CD4-positive, alpha-beta memory T cell (primary cell): ENCODE results near the gene TMEM248. TPM values are rescaled to one million over a fixed set of nuclear protein-coding genes. Genes with fewer than 3 reads are reported as not detected.
"Not testable (repeated sequence)": the region's sequence is repeated elsewhere in the genome, so short reads cannot be mapped to it uniquely, and the experiment has no call there.

Experiments used
- CTCF ChIA-PET: fragments of 350-600 bp; sonication (Branson Sonifier 250); formaldehyde crosslinking; loops from one replicate; lab custom pipeline; 2021; ENCODE audit warnings: inconsistent platforms; ENCODE audit not compliant: partially characterized antibody; lab: Charles Lee
- POLR2A ChIA-PET: fragments of 350-600 bp; sonication (Branson Sonifier 250); formaldehyde crosslinking; loops from one replicate; lab custom pipeline; 2021; ENCODE audit not compliant: partially characterized antibody; lab: Charles Lee
- DNase-seq, 5 donors: peaks; one replicate each; pipeline versions ENCODE4 v3.0.0 to v3.0.0-alpha.2; 2020 to 2022; ENCODE audit warnings: mixed read lengths in 1 of 5
- H3K27ac ChIP-seq: one replicate; pipeline ENCODE4 v1.7.0; 2013; ENCODE audit warnings: low read depth, low read length
- H3K27me3 ChIP-seq: 2 replicates; pipeline ENCODE4 v1.7.0; 2013; ENCODE audit warnings: mild to moderate bottlenecking, low read length, moderate library complexity; ENCODE audit not compliant: insufficient read depth
- H3K36me3 ChIP-seq: 2 replicates; pipeline ENCODE4 v1.7.0; 2013; ENCODE audit warnings: mild to moderate bottlenecking, low read length, moderate library complexity; ENCODE audit not compliant: insufficient read depth
- H3K4me1 ChIP-seq: 2 replicates; pipeline ENCODE4 v1.7.0; 2013; ENCODE audit warnings: mild to moderate bottlenecking, low read length, moderate library complexity; ENCODE audit not compliant: insufficient read depth
- H3K4me3 ChIP-seq, 2 donors: one replicate each; pipeline ENCODE4 v1.7.0; 2013; ENCODE audit warnings: low read length in 2 of 2, mild to moderate bottlenecking in 1 of 2
- H3K9me3 ChIP-seq, 2 donors: one replicate each; pipeline ENCODE4 v1.7.0; 2013; ENCODE audit warnings: low read length in 2 of 2, control low read depth in 1 of 2; ENCODE audit not compliant: control insufficient read depth in 1 of 2
- H3K27ac Mint-ChIP-seq, 7 donors: one replicate each; pipeline ENCODE4 v1.8.0; 2020 to 2021; ENCODE audit warnings: mixed read lengths in 7 of 7, mild to moderate bottlenecking in 6 of 7, inconsistent platforms in 3 of 7, moderate library complexity in 3 of 7
- H3K27me3 Mint-ChIP-seq, 2 donors: one replicate each; pipeline ENCODE4 v1.8.0; 2020 to 2021; ENCODE audit warnings: mixed read lengths in 2 of 2
- H3K36me3 Mint-ChIP-seq, 2 donors: one replicate each; pipeline ENCODE4 v1.8.0; 2020 to 2021; ENCODE audit warnings: mixed read lengths in 2 of 2, inconsistent platforms in 1 of 2, mild to moderate bottlenecking in 1 of 2
- H3K4me1 Mint-ChIP-seq, 4 donors: one replicate each; pipeline ENCODE4 v1.8.0; 2020 to 2021; ENCODE audit warnings: mixed read lengths in 4 of 4, mild to moderate bottlenecking in 1 of 4
- H3K4me3 Mint-ChIP-seq, 8 donors: one replicate each; pipeline ENCODE4 v1.8.0; 2020 to 2021; ENCODE audit warnings: mixed read lengths in 8 of 8, mild to moderate bottlenecking in 7 of 8, moderate library complexity in 6 of 8, inconsistent platforms in 3 of 8
- H3K9me3 Mint-ChIP-seq, 8 donors: one replicate each; pipeline ENCODE4 v1.8.0; 2020 to 2021; ENCODE audit warnings: mixed read lengths in 8 of 8, mild to moderate bottlenecking in 5 of 8, inconsistent platforms in 3 of 8, moderate library complexity in 1 of 8
- intact Hi-C: fragments of 100-400 bp; cut with micrococcal nuclease; formaldehyde crosslinking; loops from one replicate; pipeline ENCODE4 v1.15.1; 2023
- polyA plus RNA-seq, 2 donors: library from polyadenylated mRNA; unstranded; fragments of 300-500 nt; fragmentation: Illumina TruSeq; gene quantifications; one replicate each; pipeline ENCODE4 v1.2.3, GENCODE V29; 2021
- total RNA-seq, 2 experiments: library from RNA; stranded (reverse); gene quantifications; one replicate each; pipeline ENCODE4 v1.2.3, GENCODE V29; 2021

TMEM248 gene
- total and polyA plus RNA-seq, 4 experiments from 2014 or later: 95.9 to 134 (median 112) TPM

DNA sequence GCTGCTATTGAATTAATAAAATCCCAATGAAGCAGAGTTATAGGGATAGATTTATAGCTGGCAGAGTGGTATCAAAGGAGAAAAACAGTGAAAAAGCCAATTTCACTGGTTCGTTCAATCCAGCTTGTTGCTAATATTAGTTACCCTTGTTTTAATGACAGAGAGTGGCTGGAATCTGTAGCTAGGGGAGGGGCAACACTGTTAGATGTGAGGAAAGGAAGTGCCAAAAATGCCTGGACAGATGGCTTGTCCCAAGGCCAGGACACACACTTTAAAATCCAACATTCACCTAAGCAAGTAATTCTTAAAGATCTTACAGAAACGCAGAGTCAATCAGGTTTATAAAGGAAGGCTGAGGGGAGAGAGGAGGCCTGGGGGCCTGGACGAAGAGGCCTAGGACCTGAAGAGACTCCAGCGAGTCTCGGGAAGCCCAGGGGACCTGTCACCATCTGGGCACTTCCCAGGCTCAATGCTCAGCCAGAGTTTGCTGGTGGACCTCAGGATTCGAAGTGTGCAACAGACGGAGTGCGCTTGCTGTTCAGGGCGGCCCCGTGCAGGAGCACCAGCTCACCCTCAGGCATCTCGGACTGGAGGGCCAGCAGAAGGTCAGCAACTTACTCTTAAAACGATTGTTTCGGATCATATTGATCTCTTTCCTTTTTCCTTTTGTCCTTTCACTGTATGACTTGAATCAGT, 36.7 kb downstream of the TMEM248 start:
- Mint-ChIP-seq H3K27ac (peak overlapping the region in 1 of 7 donors; percentile 9), H3K9me3 (no peaks in the 10 kb centered on the region), H3K4me1 (no peaks in the 10 kb centered on the region), H3K27me3 (no peaks in the 10 kb centered on the region), H3K36me3 (peaks cover 37 to 57% of the 10 kb centered on the region in 2 donors), H3K4me3 (no peak overlapping the region)
- CTCF ChIA-PET: no interaction called here
- POLR2A ChIA-PET: no interaction called here
- intact Hi-C loops: no loop called here
- peaks cover 45% of the 10 kb centered on the region for H3K36me3 ChIP-seq
- H3K4me1 ChIP-seq: no peaks in the 10 kb centered on the region
- DNase-seq: no peak
- no peaks in the 10 kb centered on the region for H3K9me3 ChIP-seq
- no peaks in the 10 kb centered on the region for H3K27me3 ChIP-seq
- H3K4me3 ChIP-seq: no peak overlapping the region
- no peak overlapping the region for H3K27ac ChIP-seq

DNA sequence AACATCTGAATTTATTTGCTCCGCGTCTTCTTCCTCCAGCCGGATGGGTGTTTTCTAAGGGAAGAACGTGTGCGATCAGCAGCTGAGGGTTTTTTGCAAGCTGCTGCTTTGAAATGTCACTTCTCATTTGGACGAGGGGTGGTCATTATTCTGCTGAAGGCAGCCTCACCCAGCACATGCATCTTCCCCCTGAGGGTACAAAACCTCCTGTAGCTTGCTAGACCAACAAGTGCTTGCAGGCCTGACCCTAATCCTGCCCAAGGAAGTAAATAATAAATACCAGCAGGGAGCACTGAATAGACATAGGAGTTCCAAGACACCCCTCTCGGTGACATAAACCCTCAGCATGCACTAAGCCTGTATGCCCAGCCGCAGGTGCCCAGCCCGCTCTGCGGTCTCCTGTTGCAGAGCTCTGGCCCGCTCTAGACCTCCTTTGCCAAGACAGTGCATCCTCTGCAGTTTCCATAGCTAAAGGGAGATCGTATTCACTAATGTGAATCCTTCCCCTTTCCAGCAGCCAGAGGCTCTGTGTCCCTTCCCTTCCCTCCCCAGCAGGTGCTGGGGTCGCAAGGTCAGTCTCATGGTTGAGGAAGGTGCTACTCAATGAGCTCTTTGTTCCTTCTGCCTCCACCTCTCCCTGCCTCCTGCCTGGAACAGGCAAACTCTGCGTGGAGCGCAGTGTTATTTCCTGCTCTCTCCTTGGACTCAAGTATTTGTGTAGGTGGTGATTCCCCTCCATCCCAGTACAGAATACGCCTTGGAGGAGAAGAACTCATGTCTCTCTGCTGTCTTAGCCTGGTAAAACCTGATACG, 37.7 kb downstream of the TMEM248 start:
- peaks cover 36% of the 10 kb centered on the region for H3K36me3 ChIP-seq
- Mint-ChIP-seq H3K27ac (no peak overlapping the region), H3K36me3 (peaks cover 32 to 48% of the 10 kb centered on the region in 2 donors), H3K4me3 (no peak overlapping the region), H3K4me1 (peaks cover 0 to 2% (median 0%) of the 10 kb centered on the region in 4 donors), H3K27me3 (no peaks in the 10 kb centered on the region), H3K9me3 (no peaks in the 10 kb centered on the region)
- ChIA-PET CTCF (no interaction called here), POLR2A (no interaction called here)
- intact Hi-C loops: no loop called here
- H3K27me3 ChIP-seq: no peaks in the 10 kb centered on the region
- DNase-seq: no peak
- no peak overlapping the region for H3K4me3 ChIP-seq
- no peaks in the 10 kb centered on the region for H3K4me1 ChIP-seq
- no peak overlapping the region for H3K27ac ChIP-seq
- no peaks in the 10 kb centered on the region for H3K9me3 ChIP-seq

DNA sequence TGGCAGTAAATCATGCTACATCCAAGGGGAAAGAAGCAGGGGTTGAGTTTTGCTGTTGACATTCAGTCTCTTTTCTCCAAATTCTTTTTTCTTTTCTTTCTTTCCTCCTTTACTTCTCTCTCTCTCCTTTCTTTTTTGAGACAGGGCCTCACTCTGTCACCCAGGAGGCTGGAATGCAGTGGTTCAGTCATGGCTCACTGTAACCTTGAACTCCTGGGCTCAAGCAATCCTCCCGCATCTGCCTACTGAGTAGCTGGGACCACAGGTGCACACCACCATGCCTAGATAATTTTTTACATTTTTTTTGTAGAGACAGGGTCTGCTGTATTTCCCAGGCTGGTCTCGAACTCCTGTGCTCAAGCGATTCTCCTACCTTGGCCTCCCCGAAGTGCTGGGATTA, 39.2 kb downstream of the TMEM248 start:
- H3K9me3 ChIP-seq: no peaks in the 10 kb centered on the region
- H3K27me3 ChIP-seq: no peaks in the 10 kb centered on the region
- no peak for DNase-seq
- H3K27ac Mint-ChIP-seq: peak overlapping the region in 1 of 7 donors; percentile 35
- H3K4me3 ChIP-seq: no peak overlapping the region
- CTCF ChIA-PET: no interaction called here
- H3K36me3 ChIP-seq: peaks cover 27% of the 10 kb centered on the region
- no peak overlapping the region for H3K27ac ChIP-seq
- H3K36me3 Mint-ChIP-seq: peaks cover 28 to 41% of the 10 kb centered on the region in 2 donors
- H3K27me3 Mint-ChIP-seq: no peaks in the 10 kb centered on the region
- H3K4me3 Mint-ChIP-seq: no peak overlapping the region
- H3K9me3 Mint-ChIP-seq: no peaks in the 10 kb centered on the region
- no peaks in the 10 kb centered on the region for H3K4me1 ChIP-seq
- POLR2A ChIA-PET: no interaction called here
- intact Hi-C loops: no loop called here
- H3K4me1 Mint-ChIP-seq: peaks cover 0 to 2% (median 0%) of the 10 kb centered on the region in 4 donors

DNA sequence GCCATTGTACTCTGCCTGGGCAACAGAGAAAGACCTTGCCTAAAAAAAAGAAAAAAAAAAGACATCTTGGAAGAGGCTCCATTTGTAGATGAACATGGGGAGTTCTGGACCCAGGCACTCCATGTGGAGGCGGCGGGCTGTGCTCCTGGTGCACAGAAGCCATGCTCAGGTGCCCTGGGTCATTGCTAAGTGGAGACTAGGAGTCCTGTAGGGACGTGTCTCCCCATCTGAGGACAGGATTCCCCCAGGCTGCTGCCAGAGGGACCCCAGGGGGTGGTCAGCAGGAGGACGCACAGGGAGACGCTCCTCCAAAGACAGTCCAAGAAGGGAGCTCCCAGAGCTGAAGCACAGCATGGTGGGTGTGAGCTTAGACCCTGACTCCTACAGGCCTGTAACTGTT, 40.1 kb downstream of the TMEM248 start:
- POLR2A ChIA-PET: no interaction called here
- H3K27ac Mint-ChIP-seq: peak overlapping the region in 1 of 7 donors; percentile 19

DNA sequence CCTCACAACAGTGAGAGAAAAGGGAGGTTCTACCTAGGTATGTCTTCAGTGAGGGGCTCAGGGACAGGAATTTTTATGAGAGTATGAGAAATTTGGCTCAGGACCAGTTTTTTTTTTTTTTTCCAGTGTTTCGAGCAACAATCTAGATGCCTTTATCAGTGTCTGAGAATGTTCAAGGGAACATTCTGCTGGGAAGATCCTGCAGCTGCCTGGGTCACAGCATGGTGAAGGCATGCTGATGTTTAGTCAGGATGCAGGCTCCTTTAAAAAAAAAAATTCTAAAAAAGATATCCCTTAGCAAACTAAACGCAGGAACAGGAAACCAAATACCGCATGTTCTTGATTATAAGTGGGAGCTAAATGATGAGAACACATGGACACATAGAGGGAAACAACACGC, 43.4 kb downstream of the TMEM248 start:
- H3K27ac ChIP-seq: no peak overlapping the region
- DNase-seq: no peak
- H3K4me1 ChIP-seq: no peaks in the 10 kb centered on the region
- H3K9me3 ChIP-seq: no peaks in the 10 kb centered on the region
- no peaks in the 10 kb centered on the region for H3K36me3 ChIP-seq
- Mint-ChIP-seq H3K4me1 (peaks cover 0 to 2% (median 0%) of the 10 kb centered on the region in 4 donors), H3K4me3 (no peak overlapping the region), H3K27ac (no peak overlapping the region), H3K27me3 (no peaks in the 10 kb centered on the region), H3K9me3 (peaks cover 0 to 2% (median 0%) of the 10 kb centered on the region in 8 donors), H3K36me3 (peaks cover 0 to 3% of the 10 kb centered on the region in 2 donors)
- no peaks in the 10 kb centered on the region for H3K27me3 ChIP-seq
- CTCF ChIA-PET: no interaction called here
- intact Hi-C loops: no loop called here
- H3K4me3 ChIP-seq: no peak overlapping the region
- POLR2A ChIA-PET: no interaction called here

More for the DNA sequence above, 40.1 kb downstream of the TMEM248 start:
- Histone ChIP-seq H3K36me3 (peaks cover 18% of the 10 kb centered on the region), H3K4me3 (no peak overlapping the region), H3K9me3 (no peaks in the 10 kb centered on the region), H3K27me3 (no peaks in the 10 kb centered on the region), H3K4me1 (no peaks in the 10 kb centered on the region), H3K27ac (no peak overlapping the region)
- CTCF ChIA-PET: no interaction called here
- Mint-ChIP-seq H3K36me3 (peaks cover 21 to 32% of the 10 kb centered on the region in 2 donors), H3K4me1 (peaks cover 0 to 2% (median 0%) of the 10 kb centered on the region in 4 donors), H3K27me3 (no peaks in the 10 kb centered on the region), H3K9me3 (no peaks in the 10 kb centered on the region), H3K4me3 (no peak overlapping the region)
- intact Hi-C loops: no loop called here
- no peak for DNase-seq

DNA sequence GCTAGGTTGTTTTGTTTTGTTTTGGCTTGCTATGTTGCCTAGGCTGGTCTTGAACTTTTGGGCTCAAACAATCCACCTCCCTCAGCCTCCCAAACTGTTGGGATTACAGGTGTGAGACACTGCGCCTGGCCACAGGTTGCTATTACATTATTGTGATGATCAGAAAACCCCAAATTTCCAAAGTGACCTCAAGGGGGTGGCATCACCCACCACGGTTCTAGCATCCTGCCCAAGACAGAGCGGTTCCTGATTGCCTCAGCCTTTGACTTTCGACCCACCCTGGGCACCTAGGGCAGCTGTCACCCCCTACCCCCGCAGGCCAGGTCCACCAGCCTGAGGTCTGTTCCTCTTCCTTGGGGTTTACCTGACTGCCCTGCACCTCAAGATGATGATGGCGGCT, 46.0 kb downstream of the TMEM248 start:
- intact Hi-C loops: no loop called here
- ChIA-PET POLR2A (no interaction called here), CTCF (no interaction called here)
- Mint-ChIP-seq H3K4me1 (peaks cover 0 to 2% (median 0%) of the 10 kb centered on the region in 4 donors), H3K9me3 (peaks cover 0 to 2% (median 0%) of the 10 kb centered on the region in 8 donors), H3K4me3 (no peak overlapping the region), H3K27me3 (no peaks in the 10 kb centered on the region), H3K36me3 (no peaks in the 10 kb centered on the region), H3K27ac (no peak overlapping the region)
- no peaks in the 10 kb centered on the region for H3K4me1 ChIP-seq
- H3K4me3 ChIP-seq: no peak overlapping the region
- DNase-seq: no peak
- no peaks in the 10 kb centered on the region for H3K36me3 ChIP-seq
- no peaks in the 10 kb centered on the region for H3K9me3 ChIP-seq
- no peaks in the 10 kb centered on the region for H3K27me3 ChIP-seq
- H3K27ac ChIP-seq: no peak overlapping the region

DNA sequence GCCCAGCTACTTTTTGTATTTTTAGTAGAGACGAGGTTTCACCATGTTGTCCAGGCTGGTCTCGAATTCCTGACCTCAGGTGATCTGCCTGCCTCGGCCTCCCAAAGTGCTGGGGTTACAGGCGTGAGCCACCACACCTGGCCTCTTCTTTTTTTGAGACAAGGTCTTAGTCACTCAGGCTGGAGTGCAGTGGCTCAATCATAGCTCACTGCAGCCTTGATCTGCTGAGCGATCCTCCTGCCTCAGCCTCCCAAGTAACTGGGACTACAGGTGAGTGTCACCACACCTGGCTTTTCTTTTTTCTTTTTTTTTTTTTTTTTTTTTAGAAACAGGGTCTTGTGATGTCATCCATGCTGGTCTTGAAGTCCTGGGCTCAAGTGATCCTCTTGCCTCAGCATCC, 48.0 kb downstream of the TMEM248 start:
- H3K27ac ChIP-seq, POLR2A ChIA-PET, DNase-seq, H3K36me3 ChIP-seq, H3K27me3 ChIP-seq, H3K4me3 Mint-ChIP-seq, H3K27me3 Mint-ChIP-seq, H3K36me3 Mint-ChIP-seq, H3K27ac Mint-ChIP-seq, intact Hi-C loops, H3K4me1 ChIP-seq, CTCF ChIA-PET, H3K9me3 ChIP-seq, H3K4me1 Mint-ChIP-seq, H3K9me3 Mint-ChIP-seq, H3K4me3 ChIP-seq: not testable (repeated sequence)
